NCI-H128 (cell line): ENCODE measurements around the gene EOMES.
"Not testable (repeated sequence)": the region's sequence is repeated elsewhere in the genome, so short reads cannot be mapped to it uniquely, and the experiment has no call there.

Experiments used
- DNase-seq: peaks from one replicate; lab custom pipeline; 2025; ENCODE audit not compliant: unreplicated experiment; lab: John Stamatoyannopoulos, UW

Gene EOMES

GRCh38 chr3:27721717-27722564 lies at the start of gene EOMES:
EOMES (minus strand) TSS chr3:27722323; CDS start chr3:27722294, 29 bp downstream.
- DNase-seq = no peak

- DNase-seq = not testable (repeated sequence)
Observed at GRCh38 chr3:27770384-27770783, 48.3 kb upstream of the EOMES start.

GRCh38 chr3:27767000-27767399 lies 44.9 kb upstream of the EOMES start:
- no peak for DNase-seq

GRCh38 chr3:27758083-27758482 lies 36.0 kb upstream of the EOMES start:
- DNase-seq = no peak

- no peak for DNase-seq
Observed at GRCh38 chr3:27756877-27757276, 34.8 kb upstream of the EOMES start.

- no peak for DNase-seq
Observed at GRCh38 chr3:27752926-27753325, 30.8 kb upstream of the EOMES start.

- no peak for DNase-seq
Observed at GRCh38 chr3:27749643-27750042, 27.5 kb upstream of the EOMES start.

- no peak for DNase-seq
Observed at GRCh38 chr3:27746838-27747237, 24.7 kb upstream of the EOMES start.

- no peak for DNase-seq
Observed at GRCh38 chr3:27740854-27741253, 18.7 kb upstream of the EOMES start.

- DNase-seq = no peak
Observed at GRCh38 chr3:27737091-27737490, 15.0 kb upstream of the EOMES start.

GRCh38 chr3:27730774-27731659 lies 8.9 kb upstream of the EOMES start:
- no peak for DNase-seq

GRCh38 chr3:27729748-27730611 lies 7.9 kb upstream of the EOMES start:
- DNase-seq = no peak

- no peak for DNase-seq
Observed at GRCh38 chr3:27729325-27729724, 7.2 kb upstream of the EOMES start.

- no peak for DNase-seq
Observed at GRCh38 chr3:27728195-27729087, 6.3 kb upstream of the EOMES start.

GRCh38 chr3:27726240-27726639 lies 4.1 kb upstream of the EOMES start:
- DNase-seq = no peak

GRCh38 chr3:27724459-27725197 lies 2.5 kb upstream of the EOMES start:
- no peak for DNase-seq

- DNase-seq = no peak
Observed at GRCh38 chr3:27723815-27724458, 1.8 kb upstream of the EOMES start.

- no peak for DNase-seq
Observed at GRCh38 chr3:27723456-27723814, 1.3 kb upstream of the EOMES start.

- no peak for DNase-seq
Observed at GRCh38 chr3:27723001-27723445, 900 bp upstream of the EOMES start.
